GM18870 (cell line): ENCODE data around the gene GJC2.
"Not testable (repeated sequence)": the region's sequence is repeated elsewhere in the genome, so short reads cannot be mapped to it uniquely, and the experiment has no call there.

ENCODE experiments used
- ATAC-seq: cut with Tn5 transposase; IDR thresholded peaks from one replicate; pipeline ENCODE4 v1.9.1; 2021; ENCODE audit warnings: moderate library complexity; ENCODE audit not compliant: unreplicated experiment

The GJC2 gene

DNA sequence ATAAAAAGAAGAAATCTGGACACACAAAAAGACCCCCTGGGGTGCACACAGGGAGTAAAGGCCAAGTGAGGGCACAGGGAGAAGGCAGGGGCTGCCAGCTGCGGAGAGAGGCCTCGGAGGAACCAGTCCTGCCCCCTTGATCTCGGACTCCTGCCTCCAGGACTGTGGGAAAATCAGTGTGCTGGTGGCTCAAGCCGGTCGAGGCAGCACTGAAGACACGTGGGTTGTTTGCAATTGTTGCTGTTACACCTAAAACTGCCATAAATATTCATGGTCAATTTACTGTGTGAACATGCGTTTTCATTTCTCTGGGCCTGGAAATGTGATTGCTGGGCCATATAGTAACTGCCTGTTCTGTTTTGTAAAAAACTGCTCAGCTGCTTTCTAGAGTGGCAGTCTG, 34.4 kb downstream of the GJC2 start:
- ATAC-seq, result no peak

DNA sequence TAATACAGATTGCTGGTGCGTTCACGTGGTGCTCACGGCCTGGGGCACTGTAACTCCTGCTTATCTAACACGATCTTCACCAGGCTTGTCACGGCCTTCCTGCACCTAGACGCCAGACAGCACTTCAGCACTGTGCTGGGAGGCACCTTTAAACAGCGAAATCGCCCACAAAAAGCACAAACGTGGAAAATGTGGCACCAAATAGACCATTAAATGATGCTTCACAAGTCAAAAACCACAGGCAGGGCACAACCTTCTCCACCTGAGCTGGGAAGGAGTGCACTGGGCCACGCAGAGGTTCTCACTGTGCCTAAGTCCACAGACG, 35.9 kb downstream of the GJC2 start:
- ATAC-seq, result no peak

GRCh38 chr1:228188249-228188648, 38.5 kb downstream of the GJC2 start:
- ATAC-seq, result not testable (repeated sequence)

GRCh38 chr1:228190182-228190581, 40.5 kb downstream of the GJC2 start:
- no peak for ATAC-seq

- no peak for ATAC-seq
Measured at GRCh38 chr1:228190778-228191177, 41.0 kb downstream of the GJC2 start.

DNA sequence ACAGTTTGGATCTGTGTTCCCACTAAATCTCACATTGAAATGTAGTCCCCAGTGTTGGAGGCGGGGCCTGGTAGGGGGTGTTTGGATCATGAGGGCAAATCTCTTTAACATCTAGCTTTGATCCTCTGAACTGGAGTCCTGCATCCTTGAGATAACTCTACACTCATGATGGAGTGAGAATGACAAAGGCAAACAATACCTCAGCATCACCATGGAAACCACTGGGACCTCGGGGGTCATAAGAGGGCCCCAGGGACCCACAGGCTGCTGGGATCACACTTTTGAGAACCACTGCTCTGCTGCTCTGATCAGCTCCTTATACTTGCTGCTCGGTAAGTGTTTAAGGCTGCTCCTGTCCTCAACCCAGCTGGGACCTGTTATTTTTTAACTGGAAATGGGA, 44.7 kb downstream of the GJC2 start:
- ATAC-seq, result no peak

- no peak for ATAC-seq
Measured at GRCh38 chr1:228194921-228195812, 45.4 kb downstream of the GJC2 start.

DNA sequence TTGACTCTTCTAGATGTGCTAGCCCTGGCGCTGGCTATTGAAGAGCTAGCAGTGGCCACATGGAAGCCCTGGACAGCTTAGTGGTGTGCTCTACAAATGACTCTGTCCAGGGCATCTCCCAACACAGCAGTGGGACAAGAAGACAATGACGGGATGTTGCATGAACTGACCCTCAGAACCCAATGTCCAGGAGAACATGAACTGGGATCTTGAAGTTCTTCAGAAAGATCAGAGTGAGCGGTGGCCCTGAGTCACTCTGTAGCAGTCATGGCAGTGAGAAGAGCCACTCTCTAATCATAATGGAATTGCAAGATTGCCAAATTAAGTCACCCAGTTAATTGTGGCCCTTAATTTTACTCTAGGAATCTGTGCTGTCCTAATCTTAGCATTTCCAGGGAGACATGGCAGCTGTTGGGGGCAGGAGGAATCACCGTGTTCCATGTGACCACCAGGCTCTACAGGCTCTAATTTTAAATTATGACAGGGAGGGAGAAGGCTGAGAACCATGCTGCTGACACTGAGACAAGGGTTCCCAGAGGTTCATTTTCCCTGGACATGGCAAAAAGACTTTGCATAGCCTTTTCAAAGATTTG, 47.9 kb downstream of the GJC2 start:
- ATAC-seq, result no peak

- no peak for ATAC-seq
Measured at GRCh38 chr1:228198977-228199590, 49.4 kb downstream of the GJC2 start.

- no peak for ATAC-seq
Measured at GRCh38 chr1:228204958-228205357, 55.2 kb downstream of the GJC2 start.

DNA sequence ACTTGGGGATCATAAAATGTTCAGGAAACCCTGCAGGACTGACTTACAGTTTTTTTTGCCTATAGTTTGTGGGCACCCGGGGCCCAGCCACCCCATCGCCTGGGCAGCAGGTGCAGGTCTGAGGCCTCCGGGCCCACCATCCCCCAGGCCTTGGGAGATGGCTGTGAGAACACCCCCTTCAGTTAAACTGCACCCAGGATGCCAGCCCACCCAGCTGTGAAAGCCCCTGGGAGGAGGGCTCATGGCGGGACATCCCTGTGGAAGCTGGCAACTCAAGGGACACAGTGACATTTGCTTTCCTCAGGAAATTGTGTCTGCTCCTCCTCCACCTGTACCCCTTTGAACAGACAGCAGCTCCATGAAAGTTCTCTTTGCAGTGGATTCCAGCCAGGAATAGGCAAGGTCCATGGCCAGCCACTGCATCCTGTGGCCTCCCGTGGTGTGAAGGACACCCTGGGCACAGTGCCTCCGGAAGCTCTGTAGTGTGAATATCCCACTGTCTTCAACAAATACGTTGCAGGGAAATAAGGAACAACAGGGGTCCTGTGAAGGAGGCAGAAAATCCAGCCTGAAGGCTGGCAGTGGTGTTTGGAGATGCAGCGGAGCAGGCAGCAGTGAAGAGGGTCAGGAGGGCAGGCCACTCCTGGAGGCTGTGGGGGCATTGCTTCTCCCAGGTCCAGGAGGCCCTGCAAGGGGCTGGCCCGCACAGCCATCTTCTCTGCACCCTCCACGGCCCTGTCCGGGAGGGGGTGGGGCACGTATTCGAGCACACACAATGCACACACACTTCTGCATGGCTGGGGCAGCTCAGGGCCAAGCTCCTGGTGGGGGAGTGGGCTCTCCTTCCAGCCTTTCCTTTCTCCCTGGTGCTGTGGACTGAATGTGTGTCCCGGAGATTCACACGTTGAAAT, 56.1 kb downstream of the GJC2 start:
- no peak for ATAC-seq

- ATAC-seq, result no peak
Measured at GRCh38 chr1:228206582-228207351, 57.0 kb downstream of the GJC2 start.

- no peak for ATAC-seq
Measured at GRCh38 chr1:228207381-228207810, 57.7 kb downstream of the GJC2 start.

- ATAC-seq, result no peak
Measured at GRCh38 chr1:228207851-228208821, 58.4 kb downstream of the GJC2 start, which contains the start of gene OBSCN. Gene OBSCN, plus strand, starts transcription at chr1:228208044. Its CDS starts 3,740 bp downstream, at chr1:228211784.

DNA sequence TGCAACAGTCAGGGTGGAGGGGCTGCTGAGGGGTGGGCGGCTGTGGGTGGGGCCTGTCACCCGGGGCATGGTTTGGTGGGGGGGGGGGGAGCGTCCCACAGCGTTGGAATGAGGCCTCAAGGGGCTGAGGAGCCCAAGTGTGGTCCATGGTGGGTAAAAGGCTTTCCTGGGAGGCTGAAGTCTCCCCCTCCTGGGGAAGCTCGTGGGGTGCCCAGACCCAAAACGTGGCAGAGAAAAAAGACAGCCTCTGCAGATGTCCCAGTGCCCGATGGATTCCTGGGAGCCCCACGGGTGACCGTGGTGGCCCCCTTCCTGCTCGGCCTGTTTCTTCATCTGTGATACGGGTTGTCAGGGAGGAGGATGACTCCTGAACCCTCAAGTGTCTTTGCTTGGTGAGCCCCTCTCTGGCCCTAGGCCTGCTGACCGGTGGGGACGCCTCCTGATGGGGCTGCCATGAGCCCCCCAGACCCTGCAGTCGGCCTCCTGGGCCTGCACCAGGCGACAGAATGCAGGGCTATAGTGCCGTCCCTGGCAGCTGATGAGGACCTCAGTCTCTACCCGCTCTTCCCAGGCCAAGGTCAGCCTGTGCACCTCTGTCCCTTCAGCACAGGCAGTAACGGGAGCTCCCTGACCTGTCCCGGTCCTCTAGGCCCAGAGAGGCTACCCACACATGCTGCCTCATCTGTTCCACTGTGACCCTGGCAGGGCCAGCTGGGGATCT, 59.3 kb downstream of the GJC2 start:
- ATAC-seq, result no peak
